ENCODE results near the gene DOLPP1.

DOLPP1 gene

DNA sequence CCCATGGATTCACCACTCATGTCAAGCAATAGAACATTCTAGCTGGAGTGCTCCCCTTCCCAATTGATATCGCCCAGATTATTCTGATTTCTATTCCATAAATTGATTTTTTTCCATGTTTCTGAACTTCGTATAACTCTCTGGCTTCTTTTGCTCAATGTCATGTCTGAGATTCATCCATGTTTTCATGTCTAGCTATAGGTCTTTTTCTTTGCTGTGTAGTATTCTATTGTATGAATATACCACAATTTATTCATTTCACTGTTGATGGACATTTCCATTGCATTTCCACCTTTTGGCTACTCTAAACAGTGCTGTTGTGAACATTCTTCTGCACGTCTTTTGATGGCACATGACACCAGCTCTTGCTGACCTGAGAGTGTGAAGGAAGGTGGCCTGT lies 49.9 kb downstream of the DOLPP1 start:
- DNase-seq (ENCODE audit: low read depth), result no peak
- no peak overlapping the region for H3K4me3 ChIP-seq (ENCODE audit: low read depth, low read length)

DNA sequence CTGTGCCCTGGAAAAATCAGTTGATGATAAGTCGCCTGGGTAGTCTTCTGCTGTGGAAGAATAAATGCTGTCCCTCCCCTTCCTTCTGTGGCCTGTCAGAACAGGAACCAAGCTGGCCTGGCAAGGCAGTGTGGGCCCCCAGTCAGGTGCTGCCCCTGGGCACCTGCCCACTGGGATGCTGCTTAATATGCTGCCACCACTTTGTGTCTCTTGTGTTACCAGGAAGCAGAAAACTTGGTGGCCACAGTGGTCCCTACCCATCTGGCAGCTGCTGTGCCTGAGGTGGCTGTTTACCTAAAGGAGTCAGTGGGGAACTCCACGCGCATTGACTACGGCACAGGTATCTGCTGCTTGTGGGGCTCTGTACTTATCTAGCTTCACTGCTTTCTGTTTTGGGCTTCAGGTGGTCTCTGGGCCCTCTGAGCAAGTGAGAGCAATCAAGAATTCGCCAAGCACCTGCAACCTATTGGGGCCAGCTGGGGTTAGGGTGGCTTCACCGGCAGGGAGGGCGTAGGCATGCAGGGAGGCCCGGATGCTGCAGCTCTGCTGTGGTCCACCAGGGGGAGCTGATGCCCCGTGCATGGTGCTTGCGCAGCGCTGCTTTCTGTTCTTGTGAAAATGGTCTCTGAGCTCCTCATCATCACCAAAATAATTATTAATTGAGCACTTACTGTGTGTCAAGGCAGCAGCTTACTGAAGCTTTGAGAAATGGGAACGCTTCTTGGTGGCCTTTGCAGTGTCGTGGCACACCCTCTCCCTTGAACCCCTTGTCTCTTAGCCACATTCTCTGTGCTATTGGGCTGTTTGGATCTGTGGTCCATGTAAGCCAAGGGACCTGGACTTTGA lies 50.6 kb downstream of the DOLPP1 start:
- H3K4me3 ChIP-seq (ENCODE audit: low read depth, low read length), result no peak overlapping the region
- no peak for DNase-seq (ENCODE audit: low read depth)

DNA sequence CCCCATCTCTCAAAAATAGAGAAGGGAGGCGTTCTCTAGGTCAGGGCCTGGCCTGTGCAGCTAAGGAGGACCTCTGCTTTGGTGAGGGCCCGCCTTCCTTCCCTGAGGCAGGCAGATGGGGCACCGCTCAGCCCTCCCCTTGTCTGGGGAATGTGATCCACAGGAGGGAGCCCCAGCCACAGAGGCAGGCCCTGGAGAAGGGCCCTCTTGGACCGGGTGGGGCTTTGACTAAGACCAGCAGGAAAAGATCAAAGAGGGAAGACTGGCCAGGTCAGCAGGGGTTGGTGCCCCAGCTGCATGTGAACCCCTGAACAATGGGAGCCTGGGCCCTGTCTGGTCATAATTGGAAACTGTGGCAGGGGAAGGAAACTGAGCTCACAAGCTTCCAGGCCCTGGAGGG lies 52.2 kb downstream of the DOLPP1 start:
- H3K4me3 ChIP-seq (ENCODE audit: low read depth, low read length), result no peak overlapping the region
- no peak for DNase-seq (ENCODE audit: low read depth)

DNA sequence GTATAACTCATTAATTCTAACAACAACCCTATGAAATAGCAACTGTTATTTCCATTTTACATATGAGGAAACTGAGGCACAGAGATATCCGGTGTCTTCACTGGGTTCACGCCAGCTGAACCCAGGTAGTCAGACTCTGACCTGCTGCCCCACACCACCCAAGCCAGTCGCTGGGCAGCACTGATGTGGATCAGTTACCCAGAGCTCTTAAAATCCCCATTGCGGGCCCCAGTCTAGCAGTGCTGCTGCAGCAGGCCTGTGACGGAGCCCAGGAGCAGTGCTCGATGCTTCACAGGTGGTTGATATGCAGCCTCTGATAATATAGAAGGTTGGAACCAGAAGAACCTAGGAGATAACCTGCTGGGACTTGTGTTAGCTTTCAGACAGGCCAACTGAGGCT lies 54.6 kb downstream of the DOLPP1 start:
- no peak for DNase-seq (ENCODE audit: low read depth)
- no peak overlapping the region for H3K4me3 ChIP-seq (ENCODE audit: low read depth, low read length)

DNA sequence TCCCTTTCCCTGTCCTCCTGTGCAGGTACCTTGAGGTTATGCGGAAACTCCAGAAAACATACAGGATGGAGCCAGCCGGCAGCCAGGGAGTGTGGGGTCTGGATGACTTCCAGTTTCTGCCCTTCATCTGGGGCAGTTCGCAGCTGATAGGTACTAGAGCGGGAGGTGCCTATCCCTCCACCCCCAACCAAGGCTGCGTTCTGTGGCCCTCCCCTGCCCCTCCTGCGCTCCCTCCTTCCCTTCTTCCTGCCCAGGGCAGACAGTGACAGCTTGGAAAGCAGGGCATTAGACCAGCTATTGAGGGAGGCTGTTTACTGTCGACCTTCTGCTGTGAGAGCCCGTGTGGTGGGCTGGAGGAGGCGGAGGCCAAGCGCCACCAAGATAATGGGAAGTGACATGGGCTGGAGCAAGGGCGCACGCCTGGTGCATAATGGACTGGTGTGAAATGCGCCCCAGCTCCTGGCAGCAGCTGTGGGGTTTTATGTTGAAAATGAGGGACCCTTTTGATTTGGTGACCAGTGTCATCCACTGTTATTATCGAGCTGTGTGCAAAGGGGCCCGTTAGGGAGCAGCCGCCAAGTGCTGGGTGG lies 55.6 kb downstream of the DOLPP1 start:
- DNase-seq (ENCODE audit: low read depth), result no peak
- H3K4me3 ChIP-seq (ENCODE audit: low read depth, low read length), result no peak overlapping the region

DNA sequence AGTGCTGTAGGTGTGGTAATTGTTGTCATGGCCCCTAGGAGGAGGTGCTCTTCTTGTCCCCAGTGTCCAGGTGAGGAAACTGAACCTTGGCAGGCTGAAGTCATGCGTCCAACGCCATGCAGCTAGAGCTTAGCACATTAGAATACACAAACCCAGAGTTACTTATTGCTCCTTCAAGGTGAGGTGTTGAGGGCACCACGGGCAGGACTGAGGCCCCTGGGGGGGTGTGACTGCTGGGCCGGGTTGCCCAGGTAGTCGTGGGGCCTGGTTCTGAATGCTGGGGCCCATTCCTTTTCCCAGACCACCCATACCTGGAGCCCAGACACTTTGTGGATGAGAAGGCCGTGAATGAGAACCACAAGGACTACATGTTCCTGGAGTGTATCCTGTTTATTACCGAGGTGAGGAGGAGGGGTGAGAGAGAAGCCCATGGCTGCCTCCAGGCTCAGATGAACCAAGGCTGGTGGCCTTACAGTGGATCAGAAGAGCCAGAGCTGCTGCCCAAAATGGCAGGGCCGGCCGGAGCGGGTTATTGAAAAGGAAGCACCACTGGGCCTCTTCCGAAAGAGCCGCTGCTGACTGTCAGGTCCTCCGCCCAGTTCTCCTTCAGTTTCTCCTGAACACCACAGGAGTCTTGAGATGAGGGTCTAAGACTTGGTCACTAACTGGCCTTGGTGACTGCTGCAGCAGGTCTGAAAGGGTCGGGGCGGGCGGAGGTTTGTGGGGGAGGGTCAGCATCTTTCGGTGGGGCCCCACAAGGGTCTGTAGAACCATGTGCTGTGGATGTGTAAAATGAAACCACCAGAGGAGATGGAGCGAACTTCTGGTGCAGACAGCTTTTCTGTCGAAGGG lies 56.6 kb downstream of the DOLPP1 start:
- DNase-seq (ENCODE audit: low read depth), result no peak
- H3K4me3 ChIP-seq (ENCODE audit: low read depth, low read length), result no peak overlapping the region

DNA sequence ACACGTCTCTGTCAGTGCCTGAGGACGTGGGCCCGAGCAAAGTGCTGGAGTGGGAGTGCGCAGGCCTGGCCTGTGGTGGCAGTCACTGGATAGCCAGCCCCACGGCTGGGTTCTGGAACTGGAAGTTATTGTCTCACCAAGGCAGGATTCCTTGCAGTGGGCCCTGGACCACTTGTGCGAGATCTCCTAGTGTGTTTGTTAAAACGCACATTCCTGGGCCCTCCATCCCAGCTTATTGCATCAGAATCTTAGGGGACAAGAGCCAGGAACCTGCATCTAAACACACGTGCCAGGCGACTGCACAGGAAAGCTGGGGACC lies 57.2 kb downstream of the DOLPP1 start:
- DNase-seq (ENCODE audit: low read depth), result no peak
- H3K4me3 ChIP-seq (ENCODE audit: low read depth, low read length), result no peak overlapping the region

DNA sequence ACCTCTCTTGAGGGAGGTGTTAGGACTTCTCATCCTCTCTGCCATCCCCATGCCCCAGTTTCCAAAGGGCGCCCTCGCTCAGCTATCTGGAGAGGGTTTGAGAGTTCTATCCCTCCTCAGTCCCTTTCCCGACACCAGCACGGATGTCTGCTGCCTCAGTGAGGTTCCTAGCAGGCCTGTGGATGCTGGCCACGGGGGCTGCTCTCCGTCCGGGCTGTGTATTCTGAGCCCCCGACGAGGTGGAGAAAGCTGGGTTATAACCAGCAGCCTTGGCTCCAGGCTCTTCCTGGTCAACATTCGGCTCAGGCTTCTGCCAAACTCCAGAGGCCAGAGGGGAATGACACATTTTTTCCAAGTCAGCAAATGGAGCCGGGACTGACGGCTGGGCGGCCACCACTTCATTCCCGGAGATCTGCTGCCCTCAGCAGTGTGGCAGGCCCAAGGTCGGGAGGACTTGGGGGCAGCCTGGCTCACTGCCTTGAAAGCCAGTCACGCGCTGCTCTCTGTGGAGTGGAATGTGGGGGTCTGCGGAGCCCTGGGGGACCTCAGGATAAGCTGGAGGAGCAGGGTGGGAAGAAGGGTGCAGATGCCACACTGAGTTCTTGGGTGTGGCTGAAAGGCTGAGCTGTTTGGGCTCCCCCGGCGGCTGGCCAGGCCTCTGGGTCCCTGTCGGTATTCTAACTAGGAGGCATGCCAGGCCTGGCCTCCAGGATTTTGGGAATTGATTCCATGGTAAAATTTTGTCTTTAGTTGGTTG lies 57.7 kb downstream of the DOLPP1 start:
- no peak for DNase-seq (ENCODE audit: low read depth)
- no peak overlapping the region for H3K4me3 ChIP-seq (ENCODE audit: low read depth, low read length)

DNA sequence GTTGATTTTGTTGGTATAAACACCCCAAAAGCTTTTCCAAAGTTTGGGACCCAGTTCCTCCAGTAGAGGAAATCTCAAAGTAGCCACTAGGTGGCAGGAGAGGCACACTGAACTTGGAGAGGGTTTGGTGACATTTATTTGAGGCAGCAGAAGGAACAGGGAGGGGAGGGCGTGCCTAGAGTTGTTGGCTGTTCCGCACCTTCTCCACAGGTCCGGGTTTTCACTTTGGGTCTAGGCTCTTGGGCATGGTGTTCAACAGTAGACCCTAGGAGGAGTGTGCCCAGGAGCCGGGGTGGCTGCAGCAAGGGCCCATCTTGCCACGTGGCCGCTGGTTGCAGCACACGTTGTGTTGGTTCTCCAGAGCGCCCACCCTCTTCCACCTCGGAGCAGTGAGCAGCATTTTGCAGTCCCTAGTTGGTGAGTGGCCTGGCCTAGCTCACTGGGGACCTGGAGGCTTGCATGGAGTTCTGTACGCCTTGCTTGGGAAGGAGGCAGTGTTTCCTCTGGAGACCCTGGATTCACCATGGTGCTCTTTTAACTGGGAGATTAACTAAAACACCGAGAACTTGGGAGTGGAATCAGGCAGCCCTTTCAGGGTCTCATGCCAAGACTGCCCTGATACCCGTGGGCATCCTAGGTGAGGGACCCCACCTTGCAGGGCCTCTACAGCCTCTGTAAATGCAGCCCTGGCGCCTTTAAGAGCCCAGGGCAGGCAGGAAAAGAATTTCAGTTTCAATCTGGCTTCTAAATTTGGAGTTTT lies 58.5 kb downstream of the DOLPP1 start:
- peak; percentile 43 for DNase-seq (ENCODE audit: low read depth)
- peak overlapping the region; percentile 28 for H3K4me3 ChIP-seq (ENCODE audit: low read depth, low read length)

DNA sequence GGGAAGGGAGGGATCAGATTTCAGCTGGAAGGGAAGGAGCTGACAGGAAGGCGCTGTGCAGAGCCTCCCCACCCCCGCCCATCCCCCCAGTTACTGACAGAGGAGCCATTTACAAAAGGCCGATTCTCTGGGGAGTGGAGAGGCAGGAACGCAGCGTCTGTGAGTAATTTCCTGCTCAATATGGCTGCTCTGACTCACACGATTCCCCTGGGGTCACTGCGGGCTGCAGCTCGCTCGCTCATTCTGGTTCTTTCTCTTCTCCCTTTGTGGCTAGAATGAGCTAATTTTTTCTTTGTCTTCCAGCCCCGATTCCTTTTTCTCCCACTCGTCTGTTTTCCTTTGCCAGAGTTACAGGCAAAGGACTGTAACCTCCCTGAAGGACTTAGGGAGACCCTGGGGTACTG lies 59.1 kb downstream of the DOLPP1 start:
- peak; percentile 100 for DNase-seq (ENCODE audit: low read depth)
- peak overlapping the region; percentile 28 for H3K4me3 ChIP-seq (ENCODE audit: low read depth, low read length)
